HCT116 (cell line): ENCODE results near the gene SLC6A18. TPM values are rescaled to one million over a fixed set of nuclear protein-coding genes. Genes with fewer than 3 reads are reported as not detected.

ENCODE experiments used
- ATAC-seq: fragments of 200-7000 bp; cut with Tn5 transposase; 2 replicates; pipeline ENCODE4 v1.9.1; 2020; ENCODE audit warnings: mild to moderate bottlenecking, moderate library complexity
- BruUV-seq: library from RNA; stranded (reverse); fragments of 400-500 nt; replicated peaks from 2 replicates; lab custom pipeline; 2021; lab: Mats Ljungman, UMichigan
- CTCF ChIA-PET: fragments of 300-600 bp; sonication (Branson Sonifier 250); formaldehyde crosslinking; loops from one replicate; lab custom pipeline; 2021; ENCODE audit warnings: antibody characterized with exemption; lab: Charles Lee
- POLR2A ChIA-PET: fragments of 300-600, 350-600 bp; sonication (Branson Sonifier 250); formaldehyde crosslinking; loops from one replicate; lab custom pipeline; 2021; ENCODE audit warnings: antibody characterized with exemption; lab: Charles Lee
- RAD21 ChIA-PET, 2 experiments: fragments of 300-600 bp; sonication (Branson Sonifier 250); formaldehyde crosslinking; loops; one replicate each; lab custom pipeline; 2023; ENCODE audit warnings: low total read pairs in 2 of 2; ENCODE audit not compliant: uncharacterized antibody in 2 of 2, unreplicated experiment in 2 of 2, low non-redundant PET in 1 of 2; lab: Charles Lee
- DNase-seq: peaks from one replicate; pipeline ENCODE4 v3.0.0-alpha.2; 2010; ENCODE audit warnings: low read depth, low spot score
- H2AFZ ChIP-seq: fragments of 200-600 bp; shearing (Covaris generic), sonication (generic); 2 replicates; pipeline ENCODE4 v1.6.1; 2017; ENCODE audit warnings: low read depth, mixed run types, mixed read lengths, antibody characterized with exemption, low read length; ENCODE audit not compliant: poor library complexity, severe bottlenecking
- H3K27ac ChIP-seq: 2 replicates; pipeline ENCODE4 v1.5.1; 2012; ENCODE audit warnings: low read depth, low read length
- H3K27me3 ChIP-seq: fragments of 200-600 bp; sonication (generic); 2 replicates; pipeline ENCODE4 v1.6.1; 2016; ENCODE audit warnings: mixed run types, low read length, mixed read lengths; ENCODE audit not compliant: insufficient read depth
- H3K36me3 ChIP-seq, 2 experiments: fragments of 200-500 bp in 1 of 2; fragments of 200-600 bp in 1 of 2; sonication (Bioruptor generic) in 1 of 2; sonication (generic) in 1 of 2; 2 replicates each; pipeline versions ENCODE4 v1.5.1 to v1.6.1; 2014 to 2016; ENCODE audit warnings: low read length in 2 of 2, inconsistent platforms in 1 of 2, mixed read lengths in 1 of 2, mixed run types in 1 of 2; ENCODE audit not compliant: insufficient read depth in 2 of 2, control insufficient read depth in 1 of 2
- H3K4me1 ChIP-seq, 2 experiments: fragments of 200-600 bp in 1 of 2; sonication (generic) in 1 of 2; 2 replicates each; pipeline versions ENCODE4 v1.5.1 to v1.6.1; 2012 to 2017; ENCODE audit warnings: low read length in 2 of 2, inconsistent platforms in 1 of 2, mild to moderate bottlenecking in 1 of 2, mixed read lengths in 1 of 2, mixed run types in 1 of 2, moderate library complexity in 1 of 2; ENCODE audit not compliant: insufficient read depth in 2 of 2, control insufficient read depth in 1 of 2
- H3K4me2 ChIP-seq: fragments of 200-600 bp; sonication (generic); 2 replicates; pipeline ENCODE4 v1.6.1; 2017; ENCODE audit warnings: mixed run types, low read length, mixed read lengths
- H3K4me3 ChIP-seq, 2 experiments: fragments of 200-600 bp in 1 of 2; sonication (generic) in 1 of 2; replicated peaks in 1 of 2; 2 replicates each; pipeline ENCODE4 v1.5.1; 2011 to 2016; ENCODE audit warnings: low read length in 2 of 2, control low read depth in 1 of 2, low read depth in 1 of 2, mild to moderate bottlenecking in 1 of 2, mixed read lengths in 1 of 2, mixed run types in 1 of 2
- H3K79me2 ChIP-seq: fragments of 200-600 bp; sonication (generic); 2 replicates; pipeline ENCODE4 v1.6.1; 2017; ENCODE audit warnings: mild to moderate bottlenecking, mixed run types, low read length, moderate library complexity, mixed read lengths; ENCODE audit not compliant: insufficient read depth
- H3K9ac ChIP-seq: fragments of 200-600 bp; sonication (generic); 2 replicates; pipeline ENCODE4 v1.6.1; 2016; ENCODE audit warnings: low read length, mixed read lengths
- H3K9me2 ChIP-seq: fragments of 200-600 bp; sonication (generic), shearing (Covaris generic); 2 replicates; pipeline ENCODE4 v1.6.1; 2017; ENCODE audit warnings: mixed run types, mild to moderate bottlenecking, moderate library complexity; ENCODE audit not compliant: insufficient read depth
- H3K9me3 ChIP-seq, 2 experiments: fragments of 200-500 bp in 1 of 2; fragments of 200-600 bp in 1 of 2; sonication (Bioruptor generic) in 1 of 2; sonication (generic) in 1 of 2; 2 replicates each; pipeline ENCODE4 v1.6.1; 2014 to 2017; ENCODE audit warnings: low read length in 2 of 2, mixed read lengths in 2 of 2, inconsistent platforms in 1 of 2, low read depth in 1 of 2, mild to moderate bottlenecking in 1 of 2, mixed run types in 1 of 2, moderate library complexity in 1 of 2; ENCODE audit not compliant: control insufficient read depth in 1 of 2, insufficient read depth in 1 of 2
- H4K20me1 ChIP-seq: fragments of 200-600 bp; sonication (generic), shearing (Covaris generic); 2 replicates; pipeline ENCODE4 v1.6.1; 2017; ENCODE audit warnings: mixed run types, mild to moderate bottlenecking, moderate library complexity; ENCODE audit not compliant: insufficient read depth
- ATF3 ChIP-seq: IDR thresholded peaks from 2 replicates; pipeline ENCODE4 v1.6.1; 2012
- CBX3 ChIP-seq: IDR thresholded peaks from 2 replicates; pipeline ENCODE4 v1.6.1; 2012; ENCODE audit warnings: low read depth
- CEBPB ChIP-seq: IDR thresholded peaks from 2 replicates; pipeline ENCODE4 v1.6.1; 2012; ENCODE audit warnings: low read depth
- CTCF ChIP-seq, 3 experiments: fragments of 200-600 bp in 1 of 3; sonication (generic) in 1 of 3; IDR thresholded peaks in 2 of 3; conservative IDR thresholded peaks in 1 of 3; 2 replicates each; pipeline ENCODE4 v1.5.1; 2012 to 2017; ENCODE audit warnings: low read depth in 2 of 3, low read length in 2 of 3, antibody characterized with exemption in 1 of 3, borderline replicate concordance in 1 of 3, control low read depth in 1 of 3, mild to moderate bottlenecking in 1 of 3, mixed read lengths in 1 of 3, mixed run types in 1 of 3, moderate library complexity in 1 of 3; ENCODE audit not compliant: insufficient read depth in 1 of 3
- EGR1 ChIP-seq: IDR thresholded peaks from 2 replicates; pipeline ENCODE4 v1.6.1; 2012; ENCODE audit warnings: low read depth
- EZH2 ChIP-seq: fragments of 200-600 bp; sonication (generic); IDR thresholded peaks from 2 replicates; pipeline ENCODE4 v1.6.1; 2017; ENCODE audit warnings: antibody characterized with exemption, mixed run types
- EZH2phosphoT487 ChIP-seq: fragments of 200-600 bp; IDR thresholded peaks from 2 replicates; pipeline ENCODE4 v1.6.1; 2018; ENCODE audit warnings: antibody characterized with exemption, borderline replicate concordance
- FOSL1 ChIP-seq: IDR thresholded peaks from 2 replicates; pipeline ENCODE4 v1.6.1; 2012; ENCODE audit warnings: low read depth
- POLR2A ChIP-seq: IDR thresholded peaks from 2 replicates; pipeline ENCODE4 v1.7.0; 2011; ENCODE audit warnings: borderline replicate concordance; ENCODE audit not compliant: insufficient read depth, insufficient read length; ENCODE audit errors: extremely low read depth
- POLR2AphosphoS5 ChIP-seq: IDR thresholded peaks from 2 replicates; pipeline ENCODE4 v1.6.1; 2011; ENCODE audit warnings: mild to moderate bottlenecking, low read depth, low read length, moderate library complexity
- REST ChIP-seq: IDR thresholded peaks from 2 replicates; pipeline ENCODE4 v1.6.1; 2012; ENCODE audit warnings: low read depth
- SIN3A ChIP-seq: IDR thresholded peaks from 2 replicates; pipeline ENCODE4 v1.6.1; 2012; ENCODE audit warnings: low read depth
- SP1 ChIP-seq: IDR thresholded peaks from 2 replicates; pipeline ENCODE4 v1.6.1; 2012; ENCODE audit warnings: low read depth
- TCF7L2 ChIP-seq: IDR thresholded peaks from 2 replicates; pipeline ENCODE4 v1.7.0; 2011; ENCODE audit warnings: borderline replicate concordance, inconsistent platforms; ENCODE audit not compliant: insufficient read depth, insufficient read length; ENCODE audit errors: extremely low read depth
- YY1 ChIP-seq: IDR thresholded peaks from 2 replicates; pipeline ENCODE4 v1.6.1; 2011; ENCODE audit warnings: low read length, low read depth, moderate library complexity, mild to moderate bottlenecking; ENCODE audit not compliant: insufficient replicate concordance; ENCODE audit errors: extremely low read depth
- ZFX ChIP-seq: fragments of 450-650 bp; IDR thresholded peaks from 2 replicates; pipeline ENCODE4 v1.6.1; 2017
- ZNF274 ChIP-seq: fragments of 200-500 bp; sonication (Bioruptor generic); IDR thresholded peaks from 2 replicates; pipeline ENCODE4 v1.6.1; 2014; ENCODE audit warnings: mild to moderate bottlenecking, low read depth, low read length, inconsistent platforms
- intact Hi-C: fragments of 100-400 bp; cut with micrococcal nuclease; formaldehyde crosslinking; loops from 2 replicates; pipeline ENCODE4 v1.10.0; 2022
- total RNA-seq: library from RNA; stranded (reverse); gene quantifications from one replicate; pipeline ENCODE4 v1.2.1, GENCODE V29; 2021; ENCODE audit not compliant: unreplicated experiment

The SLC6A18 gene
- total RNA-seq, 1 experiment from 2014 or later, result not detected

- no peak for TF ChIP-seq YY1
- TF ChIP-seq ZFX, result no peak
- TF ChIP-seq SIN3A, result no peak
- no peak for TF ChIP-seq EZH2phosphoT487
- TF ChIP-seq CTCF (IDR thresholded peaks at IDR 0.05 in 2 of 3, conservative IDR thresholded peaks at IDR 0.05 in 1 of 3; ENCODE audit: borderline replicate concordance in 1 of 3, insufficient read depth in 1 of 3, low read depth in 2 of 3, low read length in 2 of 3), result no peak
- TF ChIP-seq CEBPB, result no peak
- no peak for TF ChIP-seq CBX3
- no peak for TF ChIP-seq FOSL1
- no peak for TF ChIP-seq ZNF274
- TF ChIP-seq POLR2AphosphoS5, result no peak
- TF ChIP-seq ATF3, result no peak
Observed at GRCh38 chr5:1178529-1179382, 46.4 kb upstream of the SLC6A18 start (continued).

- Histone ChIP-seq H3K79me2 (no peaks in the 10 kb centered on the region), H3K9me3 (no peaks in the 10 kb centered on the region), H3K4me3 (no peak overlapping the region), H3K9me2 (no peaks in the 10 kb centered on the region), H2AFZ (no peak overlapping the region), H3K4me1 (peaks cover 0 to 4% of the 10 kb centered on the region in 2 experiments; a peak in 2 of 4 replicates), H4K20me1 (no peaks in the 10 kb centered on the region), H3K27me3 (no peaks in the 10 kb centered on the region), H3K27ac (no peak overlapping the region), H3K36me3 (no peaks in the 10 kb centered on the region), H3K9ac (no peak overlapping the region), H3K4me2 (no peak overlapping the region)
- no peak for ATAC-seq
- ChIA-PET RAD21 (no interaction called here), POLR2A (no interaction called here), CTCF (no interaction called here)
- intact Hi-C loops, result no loop called here
- BruUV-seq, result no TSS peak
- DNase-seq, result no peak
- TF ChIP-seq POLR2AphosphoS5, result no peak
- no peak for TF ChIP-seq EGR1
- TF ChIP-seq CTCF (IDR thresholded peaks at IDR 0.05 in 2 of 3, conservative IDR thresholded peaks at IDR 0.05 in 1 of 3; ENCODE audit: borderline replicate concordance in 1 of 3, insufficient read depth in 1 of 3, low read depth in 2 of 3, low read length in 2 of 3), result no peak
- no peak for TF ChIP-seq EZH2phosphoT487
- no peak for TF ChIP-seq YY1
- TF ChIP-seq REST, result no peak
- no peak for TF ChIP-seq TCF7L2
- TF ChIP-seq POLR2A, result no peak
- TF ChIP-seq SP1, result no peak
- no peak for TF ChIP-seq EZH2
Observed at GRCh38 chr5:1179383-1179715, 45.8 kb upstream of the SLC6A18 start.
